ENCODE results near the gene LRR1.
"Not testable (repeated sequence)": the region's sequence is repeated elsewhere in the genome, so short reads cannot be mapped to it uniquely, and the experiment has no call there.

LRR1 gene

DNA sequence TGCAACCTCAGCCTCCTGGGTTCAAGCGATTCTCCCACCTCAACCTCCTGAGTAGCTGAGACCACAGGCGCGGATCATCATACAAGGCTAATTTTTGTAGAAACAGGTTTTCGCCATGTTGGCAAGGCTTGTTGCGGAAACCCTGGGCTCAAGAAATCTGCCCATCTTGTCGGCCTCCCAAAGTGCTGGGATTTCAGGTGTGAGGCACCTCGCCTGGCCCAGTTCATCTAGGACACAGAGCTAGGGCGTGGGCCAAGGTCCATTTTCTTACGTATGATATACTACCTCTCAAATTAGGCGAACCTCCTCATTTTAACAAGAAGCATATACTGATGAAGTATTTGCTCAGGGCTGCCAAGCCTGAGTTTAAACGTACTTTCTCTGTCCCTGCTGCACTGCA lies 14.7 kb upstream of the LRR1 start:
- H3K9me3 ChIP-seq = no peaks in the 10 kb centered on the region
- peaks cover 10% of the 10 kb centered on the region for H3K4me1 ChIP-seq
- TF ChIP-seq, protein P1, sequence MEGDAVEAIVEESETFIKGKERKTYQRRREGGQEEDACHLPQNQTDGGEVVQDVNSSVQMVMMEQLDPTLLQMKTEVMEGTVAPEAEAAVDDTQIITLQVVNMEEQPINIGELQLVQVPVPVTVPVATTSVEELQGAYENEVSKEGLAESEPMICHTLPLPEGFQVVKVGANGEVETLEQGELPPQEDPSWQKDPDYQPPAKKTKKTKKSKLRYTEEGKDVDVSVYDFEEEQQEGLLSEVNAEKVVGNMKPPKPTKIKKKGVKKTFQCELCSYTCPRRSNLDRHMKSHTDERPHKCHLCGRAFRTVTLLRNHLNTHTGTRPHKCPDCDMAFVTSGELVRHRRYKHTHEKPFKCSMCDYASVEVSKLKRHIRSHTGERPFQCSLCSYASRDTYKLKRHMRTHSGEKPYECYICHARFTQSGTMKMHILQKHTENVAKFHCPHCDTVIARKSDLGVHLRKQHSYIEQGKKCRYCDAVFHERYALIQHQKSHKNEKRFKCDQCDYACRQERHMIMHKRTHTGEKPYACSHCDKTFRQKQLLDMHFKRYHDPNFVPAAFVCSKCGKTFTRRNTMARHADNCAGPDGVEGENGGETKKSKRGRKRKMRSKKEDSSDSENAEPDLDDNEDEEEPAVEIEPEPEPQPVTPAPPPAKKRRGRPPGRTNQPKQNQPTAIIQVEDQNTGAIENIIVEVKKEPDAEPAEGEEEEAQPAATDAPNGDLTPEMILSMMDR (IDR thresholded peaks at IDR 0.05; ENCODE audit: low read depth, low read length) = no peak
- peak overlapping the region; percentile 81 for H3K4me3 ChIP-seq (ENCODE audit: low read depth, low read length)
- H3K36me3 ChIP-seq = peaks cover 53% of the 10 kb centered on the region
- no peak for DNase-seq
- H3K27me3 ChIP-seq = no peaks in the 10 kb centered on the region

DNA sequence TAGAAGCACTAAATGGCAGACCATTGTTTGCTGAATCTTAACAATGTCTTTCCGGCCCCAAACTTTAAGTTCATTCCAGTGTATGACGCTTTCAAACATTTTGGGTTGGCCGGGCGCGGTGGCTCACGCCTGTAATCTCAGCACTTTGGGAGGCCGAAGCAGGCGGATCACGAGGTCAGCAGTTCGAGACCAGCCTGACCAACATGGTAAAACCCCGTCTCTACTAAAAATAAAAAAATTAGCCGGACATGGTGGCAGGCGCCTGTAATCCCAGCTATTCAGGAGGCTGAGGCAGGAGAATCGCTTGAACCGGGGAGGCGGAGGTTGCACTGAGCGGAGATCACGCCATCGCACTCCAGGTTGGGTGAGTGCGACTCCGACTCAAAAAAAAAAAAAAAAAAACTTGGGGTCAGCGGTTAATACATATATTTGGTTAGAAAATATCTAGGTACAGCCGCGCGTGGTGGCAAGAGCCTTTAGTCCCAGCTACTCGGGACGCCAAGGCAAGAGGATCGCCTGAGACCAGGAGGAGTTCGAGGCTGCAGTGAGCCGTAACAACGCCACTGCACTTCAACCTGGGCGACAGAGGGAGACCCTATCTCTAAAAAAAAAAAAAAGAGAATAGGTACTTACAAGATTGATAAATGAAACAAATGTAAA lies 13.6 kb upstream of the LRR1 start:
- peak; percentile 24 for DNase-seq
- H3K9me3 ChIP-seq, H3K27me3 ChIP-seq, H3K4me1 ChIP-seq: not testable (repeated sequence)
- Histone ChIP-seq H3K4me3 (ENCODE audit: low read depth, low read length) (peak overlapping the region; percentile 81), H3K36me3 (peaks cover 50% of the 10 kb centered on the region)

DNA sequence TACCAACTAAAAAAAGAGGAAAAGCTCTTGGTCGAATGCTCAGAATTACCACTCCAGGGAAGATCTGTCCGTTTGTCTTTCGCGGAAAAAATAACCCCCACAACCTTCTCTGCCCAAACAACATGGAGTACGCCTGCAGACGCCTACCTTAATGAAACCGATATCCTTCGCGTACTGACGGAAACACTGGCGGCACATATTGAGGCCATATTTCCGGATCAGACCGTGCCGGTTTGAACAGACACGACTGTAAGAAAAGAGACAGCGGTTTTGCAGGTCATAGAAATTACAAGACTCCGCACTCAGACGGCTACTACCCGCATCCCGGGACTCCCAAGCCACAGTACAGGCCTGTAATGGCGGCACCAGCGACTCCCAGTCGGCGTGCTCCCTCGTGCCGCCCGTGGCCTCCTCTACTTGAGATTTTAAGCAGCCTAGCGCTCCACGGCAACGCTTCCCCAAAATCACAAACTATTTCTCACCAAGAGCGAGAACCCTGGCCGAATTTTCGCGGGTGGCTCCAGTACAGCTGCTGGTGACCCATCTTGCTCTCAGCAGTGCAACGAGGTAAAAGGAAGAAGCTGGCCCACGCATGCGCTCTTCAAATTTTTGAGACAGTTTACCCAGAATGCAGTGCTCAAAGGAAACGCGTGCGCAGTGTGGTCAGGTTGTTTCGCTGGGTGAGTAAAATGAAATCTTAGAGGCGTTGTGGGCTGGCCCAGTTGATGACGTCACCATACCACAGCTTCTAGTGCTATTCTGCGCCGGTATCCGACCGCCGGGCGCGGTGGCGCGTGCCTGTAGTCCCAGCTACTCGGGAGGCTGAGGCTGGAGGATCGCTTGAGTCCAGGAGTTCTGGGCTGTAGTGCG lies 12.7 kb upstream of the LRR1 start, which contains the start of gene RPS29:
TSS of gene RPS29 (minus strand) at position 578 of the 870 bp plus-strand sequence. CDS start at position 544, 34 bp downstream.
- no peaks in the 10 kb centered on the region for H3K9me3 ChIP-seq
- peak within 1 kb of the TSS; percentile 81 for H3K4me3 ChIP-seq (ENCODE audit: low read depth, low read length)
- DNase-seq = peak; percentile 96

DNA sequence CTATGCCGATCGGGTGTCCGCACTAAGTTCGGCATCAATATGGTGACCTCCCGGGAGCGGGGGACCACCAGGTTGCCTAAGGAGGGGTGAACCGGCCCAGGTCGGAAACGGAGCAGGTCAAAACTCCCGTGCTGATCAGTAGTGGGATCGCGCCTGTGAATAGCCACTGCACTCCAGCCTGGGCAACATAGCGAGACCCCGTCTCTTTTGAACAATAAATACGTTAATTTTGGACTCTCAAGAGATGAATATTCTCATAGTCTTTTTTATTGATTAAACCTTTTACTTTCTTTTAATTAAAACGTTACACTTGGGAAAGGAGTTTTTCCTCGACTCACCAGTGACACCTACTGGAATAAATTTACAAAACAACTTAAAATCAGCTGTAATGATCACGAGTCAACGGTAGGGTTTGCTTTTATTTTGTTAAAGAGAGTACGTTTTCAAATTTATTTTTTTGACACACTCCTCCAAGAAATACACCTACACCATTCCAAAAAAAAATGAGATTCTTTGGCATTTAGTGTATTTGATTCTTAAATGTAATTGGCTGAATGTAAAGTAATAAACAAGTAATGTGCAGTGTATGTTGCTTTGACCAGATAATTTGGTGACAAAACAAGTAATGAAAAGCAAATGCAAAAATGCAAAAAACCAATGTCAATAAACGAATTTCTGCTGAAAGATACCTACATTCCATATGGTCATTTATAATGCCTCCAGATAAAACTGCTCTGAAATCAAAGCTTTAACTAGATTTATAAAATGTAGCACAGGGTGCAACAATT lies 11.9 kb upstream of the LRR1 start:
- Histone ChIP-seq H3K4me1 (peaks cover 6% of the 10 kb centered on the region), H3K4me3 (ENCODE audit: low read depth, low read length) (peak overlapping the region; percentile 33), H3K27me3 (no peaks in the 10 kb centered on the region), H3K36me3 (peaks cover 38% of the 10 kb centered on the region), H3K9me3 (no peaks in the 10 kb centered on the region)
- TF ChIP-seq, protein P1 (IDR thresholded peaks at IDR 0.05; ENCODE audit: low read depth, low read length) = peak; percentile 87
- peak; percentile 69 for DNase-seq

More for the DNA sequence above, 12.7 kb upstream of the LRR1 start, which contains the start of gene RPS29:
- Histone ChIP-seq H3K4me1 (peaks cover 6% of the 10 kb centered on the region), H3K36me3 (peaks cover 45% of the 10 kb centered on the region), H3K27me3 (no peaks in the 10 kb centered on the region)
- TF ChIP-seq, protein P1 (IDR thresholded peaks at IDR 0.05; ENCODE audit: low read depth, low read length) = no peak

DNA sequence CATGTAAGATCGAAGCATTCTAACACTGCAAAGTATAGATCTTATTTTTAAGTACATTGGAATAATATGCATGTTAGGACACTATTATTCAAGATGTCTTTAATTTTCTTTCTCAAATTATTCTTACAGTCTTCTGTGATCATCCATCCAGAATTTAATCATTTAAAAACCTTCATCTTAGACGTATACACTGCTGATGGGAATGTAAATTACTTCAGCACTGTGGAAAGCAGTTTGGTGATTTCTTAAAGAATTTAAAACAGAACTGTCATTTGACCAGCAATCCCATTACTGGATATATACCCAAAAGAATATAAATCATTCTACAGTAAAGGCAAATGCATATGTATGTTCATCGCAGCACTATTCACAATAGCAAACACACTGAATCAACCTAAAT lies 9.4 kb upstream of the LRR1 start:
- Histone ChIP-seq H3K4me3 (ENCODE audit: low read depth, low read length) (no peak overlapping the region), H3K4me1 (peaks cover under 1% of the 10 kb centered on the region; the same call in 1 of the 2 replicates), H3K27me3 (no peaks in the 10 kb centered on the region), H3K9me3 (no peaks in the 10 kb centered on the region), H3K36me3 (peaks cover 15% of the 10 kb centered on the region)
- TF ChIP-seq, protein P1 (IDR thresholded peaks at IDR 0.05; ENCODE audit: low read depth, low read length) = no peak
- DNase-seq = no peak

DNA sequence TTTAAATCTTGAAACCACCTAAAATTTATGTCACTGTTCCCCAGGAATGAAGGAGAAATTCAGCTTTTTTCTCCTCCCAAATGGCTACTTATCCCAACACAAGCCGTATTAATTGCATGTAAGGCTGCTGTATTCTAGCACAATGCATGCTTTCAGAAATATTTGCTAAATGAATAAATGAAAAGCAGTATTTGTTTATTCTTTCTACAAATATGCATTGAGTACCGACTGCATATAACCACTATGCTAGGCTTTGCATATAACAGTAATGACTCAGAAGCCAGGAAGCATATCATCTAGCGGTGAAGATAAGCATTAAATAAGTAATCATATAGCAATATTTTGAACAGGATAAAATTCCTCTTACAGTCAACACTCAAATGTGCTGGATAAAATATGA lies 5.7 kb upstream of the LRR1 start:
- Histone ChIP-seq H3K4me3 (ENCODE audit: low read depth, low read length) (no peak overlapping the region), H3K4me1 (no peaks in the 10 kb centered on the region), H3K9me3 (no peaks in the 10 kb centered on the region), H3K27me3 (no peaks in the 10 kb centered on the region), H3K36me3 (no peaks in the 10 kb centered on the region)
- no peak for DNase-seq
- TF ChIP-seq, protein P1 (IDR thresholded peaks at IDR 0.05; ENCODE audit: low read depth, low read length) = no peak
